Measurements from ENCODE around the gene FAM20C. TPM values are rescaled to one million over a fixed set of nuclear protein-coding genes. Genes with fewer than 3 reads are reported as not detected.

The FAM20C gene
- total RNA-seq, 1 donor from 2014 or later, result 58.8 TPM

DNA sequence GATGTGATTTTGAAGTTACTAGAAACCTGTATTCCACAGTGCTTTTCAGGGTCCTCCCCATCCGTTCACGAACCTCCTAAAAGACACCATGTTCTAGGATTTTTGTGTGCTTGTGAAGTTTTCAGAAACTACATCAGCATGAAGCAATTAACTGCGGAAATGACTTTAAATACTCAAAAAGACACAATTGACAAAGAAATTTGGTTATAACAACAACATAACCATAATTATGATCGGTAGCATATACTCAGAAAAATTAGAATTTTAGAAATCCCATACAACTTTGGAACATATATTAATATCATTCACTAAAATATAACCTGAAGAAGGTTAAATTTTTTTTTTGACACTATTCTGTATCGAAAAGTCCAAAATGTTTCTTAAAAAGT lies 43.8 kb upstream of the FAM20C start:
- no peak for TF ChIP-seq CTCF (IDR thresholded peaks at IDR 0.05)
- no peak for ATAC-seq
- H3K27ac ChIP-seq, result peak overlapping the region; percentile 99
- DNase-seq, result no peak
- no peaks in the 10 kb centered on the region for H3K36me3 ChIP-seq
- no peaks in the 10 kb centered on the region for H3K27me3 ChIP-seq
- H3K4me3 ChIP-seq, result peak overlapping the region; percentile 77
- H3K9me3 ChIP-seq, result no peaks in the 10 kb centered on the region
- intact Hi-C loops (cut with DNase I), result no loop called here
- H3K4me1 ChIP-seq, result peaks cover 11% of the 10 kb centered on the region

- H3K27me3 ChIP-seq, result no peaks in the 10 kb centered on the region
- peak overlapping the region; percentile 77 for H3K4me3 ChIP-seq
- H3K9me3 ChIP-seq, result no peaks in the 10 kb centered on the region
- H3K36me3 ChIP-seq, result no peaks in the 10 kb centered on the region
- DNase-seq (peak; percentile 99), ATAC-seq (peak; percentile 94)
- no peak for TF ChIP-seq CTCF (IDR thresholded peaks at IDR 0.05)
- peak overlapping the region; percentile 99 for H3K27ac ChIP-seq
- intact Hi-C loops (cut with DNase I), result no loop called here
- H3K4me1 ChIP-seq, result peaks cover 11% of the 10 kb centered on the region
Measured at GRCh38 chr7:148932-149790, 43.2 kb upstream of the FAM20C start.

- intact Hi-C loops (cut with DNase I), result no loop called here
- ATAC-seq (peak; percentile 72), DNase-seq (peak; percentile 91)
- H3K4me1 ChIP-seq, result peaks cover 11% of the 10 kb centered on the region
- H3K27me3 ChIP-seq, result no peaks in the 10 kb centered on the region
- no peak for TF ChIP-seq CTCF (IDR thresholded peaks at IDR 0.05)
- no peaks in the 10 kb centered on the region for H3K9me3 ChIP-seq
- peak overlapping the region; percentile 77 for H3K4me3 ChIP-seq
- peak overlapping the region; percentile 99 for H3K27ac ChIP-seq
- H3K36me3 ChIP-seq, result no peaks in the 10 kb centered on the region
Measured at GRCh38 chr7:149791-150636, 42.4 kb upstream of the FAM20C start.

GRCh38 chr7:150811-151221 lies 41.6 kb upstream of the FAM20C start:
- peak; percentile 75 for DNase-seq
- peak overlapping the region; percentile 77 for H3K4me3 ChIP-seq

More at GRCh38 chr7:150811-151221, 41.6 kb upstream of the FAM20C start:
- intact Hi-C loops (cut with DNase I), result no loop called here
- peaks cover 11% of the 10 kb centered on the region for H3K4me1 ChIP-seq
- H3K9me3 ChIP-seq, result no peaks in the 10 kb centered on the region
- no peak for TF ChIP-seq CTCF (IDR thresholded peaks at IDR 0.05)
- no peaks in the 10 kb centered on the region for H3K36me3 ChIP-seq
- H3K27ac ChIP-seq, result peak overlapping the region; percentile 99
- H3K27me3 ChIP-seq, result no peaks in the 10 kb centered on the region
- ATAC-seq, result no peak
